Left ventricle myocardium superior (tissue), 1 donor: ENCODE results near the gene IFNK. TPM values are rescaled to one million over a fixed set of nuclear protein-coding genes. Genes with fewer than 3 reads are reported as not detected.

Experiments
- ATAC-seq: fragments of 200-7000 bp; cut with Tn5 transposase; one replicate; pipeline ENCODE4 v1.9.1; 2020; ENCODE audit warnings: mild to moderate bottlenecking, moderate library complexity
- DNase-seq: peaks from one replicate; pipeline ENCODE4 v3.0.0-alpha.2; 2020
- intact Hi-C: fragments of 100-400 bp; cut with micrococcal nuclease; formaldehyde crosslinking; loops from one replicate; pipeline ENCODE4 v1.11.0; 2022
- total RNA-seq: library from RNA; stranded (reverse); fragmentation: NEBNext Ultra II Directional; extraction: Animal tissue kit (Norgen Biotek cat#: 25700); gene quantifications from one replicate; pipeline ENCODE4 v1.2.1, GENCODE V29; 2021
- donor health status: DM: no; HTN: yes; CAD: no; lungs with severe emphysema.

The IFNK gene
- total RNA-seq, 1 donor from 2014 or later, result not detected

DNA sequence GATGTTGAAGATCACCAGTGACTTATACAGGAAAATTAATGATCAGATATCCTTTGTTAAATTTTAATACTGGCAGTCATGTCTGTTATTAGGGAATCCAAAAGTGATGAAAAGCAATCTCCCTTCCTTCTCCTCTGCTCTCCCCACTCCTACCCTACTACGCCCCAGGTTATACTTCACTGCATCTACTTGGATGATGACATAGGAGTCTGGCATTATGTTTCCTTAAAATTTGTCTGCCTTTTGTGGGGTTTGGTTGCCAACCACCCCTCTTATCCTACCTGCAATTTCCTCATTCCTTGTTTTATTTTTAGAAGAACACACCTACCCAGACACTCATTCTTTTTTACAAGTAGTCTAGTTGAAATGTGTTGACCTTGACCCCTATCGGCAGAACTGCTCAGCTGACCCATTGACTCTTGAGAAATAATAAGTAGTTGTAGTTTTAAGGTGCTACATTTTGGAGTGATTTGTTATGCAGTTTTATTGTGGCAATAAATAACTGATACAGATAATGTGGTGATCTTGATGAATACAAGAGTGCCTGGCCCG is 10.6 kb downstream of the IFNK start:
- intact Hi-C loops, result loop anchor here (5.0 kb wide), 2 partner anchors 137 to 202 kb away; no protein-coding TSS in a partner anchor
- DNase-seq, result no peak

DNA sequence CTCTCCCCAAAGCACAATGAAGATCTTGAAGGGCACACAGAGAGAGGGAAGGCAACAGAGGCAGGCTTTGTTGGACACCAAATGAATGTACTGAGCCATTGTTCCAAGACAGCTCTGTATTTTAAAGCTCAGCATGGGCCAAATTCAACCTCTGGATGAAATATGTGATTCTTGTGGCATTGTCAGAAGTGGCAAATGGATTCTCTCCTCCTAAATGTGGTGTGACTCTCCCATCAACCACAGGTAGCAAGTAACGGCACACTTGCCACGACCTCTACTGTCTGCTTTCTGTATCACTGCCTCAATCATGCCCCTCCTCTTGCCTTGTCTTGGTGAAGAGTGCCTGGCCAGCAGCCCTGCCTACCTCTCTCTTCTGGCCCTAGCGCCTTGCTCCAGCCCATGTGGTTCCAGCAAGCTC is 11.6 kb downstream of the IFNK start:
- no peak for DNase-seq
- intact Hi-C loops, result no loop called here
- ATAC-seq, result no peak

More for the DNA sequence above, 10.6 kb downstream of the IFNK start:
- no peak for ATAC-seq

DNA sequence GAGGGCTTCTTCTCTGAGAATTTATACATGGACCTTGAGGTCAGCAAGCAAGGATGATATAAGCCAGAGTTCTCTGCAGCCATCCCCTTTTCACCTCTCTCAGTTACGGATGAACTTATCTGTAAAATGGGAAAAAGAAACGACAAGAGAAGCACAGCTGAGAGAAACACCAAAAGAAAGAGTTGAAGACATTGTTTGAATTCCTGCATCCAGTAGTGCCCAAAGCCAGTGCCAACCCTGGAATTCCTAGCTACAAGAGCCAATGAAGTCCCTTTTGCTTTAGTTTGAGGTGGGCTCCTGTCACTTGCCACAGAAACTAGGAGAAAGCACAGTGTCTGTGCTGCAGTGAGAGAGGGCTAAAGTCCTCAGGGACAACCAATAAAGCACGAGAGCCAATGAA is 12.1 kb downstream of the IFNK start:
- intact Hi-C loops, result no loop called here
- ATAC-seq, result no peak
- DNase-seq, result no peak

DNA sequence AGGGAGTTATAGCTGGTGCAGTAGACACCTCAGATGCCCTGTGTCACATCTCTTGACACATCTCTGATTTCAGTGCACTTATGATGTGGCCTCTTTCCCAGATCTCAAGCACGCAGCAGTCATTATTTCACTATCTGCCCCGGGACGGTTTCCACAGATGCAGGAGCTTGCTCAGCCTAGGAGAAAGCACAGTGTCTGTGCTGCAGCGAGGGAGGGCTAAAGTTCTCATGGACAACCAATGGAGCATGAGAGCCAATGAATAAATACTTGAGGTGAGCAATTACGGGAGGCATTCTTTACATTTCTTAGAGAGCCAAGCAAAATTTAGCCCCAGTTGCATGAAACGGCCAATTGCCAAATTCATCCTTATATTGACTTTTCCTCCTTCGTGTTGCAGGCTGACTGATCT is 12.9 kb downstream of the IFNK start:
- intact Hi-C loops, result no loop called here
- DNase-seq, result no peak
- peak; percentile 13 for ATAC-seq

DNA sequence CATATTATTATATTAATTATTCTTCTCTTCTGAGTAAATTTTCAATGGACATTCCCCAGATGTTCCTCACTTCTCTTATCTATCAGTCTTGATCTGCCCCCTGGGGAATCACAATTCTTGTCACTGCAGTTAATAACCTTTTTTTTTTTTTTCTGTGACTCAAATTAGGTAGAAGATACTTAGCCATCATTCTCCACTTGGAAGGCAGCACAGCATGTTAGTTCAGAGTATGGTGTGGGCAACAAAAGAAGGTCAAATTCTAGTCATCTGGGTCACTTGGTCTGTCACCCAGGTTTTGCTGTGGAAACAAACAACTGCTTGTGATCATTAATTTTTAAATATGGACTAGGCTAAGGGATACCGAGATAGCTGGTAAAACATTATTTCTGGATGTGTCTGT is 13.7 kb downstream of the IFNK start:
- no peak for ATAC-seq
- DNase-seq, result no peak
- intact Hi-C loops, result no loop called here

DNA sequence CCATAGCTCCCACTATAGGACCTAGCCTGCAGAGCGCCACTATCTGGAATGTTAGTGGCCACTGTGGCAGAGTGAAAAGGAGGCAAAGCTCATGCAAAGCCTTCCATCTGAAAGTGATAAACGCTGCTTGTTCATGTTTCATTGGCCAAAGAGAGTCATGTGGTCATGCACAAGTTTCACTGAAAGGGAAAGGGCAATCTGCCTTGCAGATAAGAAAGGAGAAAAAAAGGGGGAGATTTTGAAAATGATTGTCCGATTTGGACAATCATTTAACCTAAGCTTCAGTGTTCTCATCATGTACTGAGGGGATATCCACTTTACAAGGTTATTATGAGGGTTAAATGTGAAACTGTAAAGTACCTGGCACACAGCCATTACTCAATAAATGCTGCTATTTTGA is 14.6 kb downstream of the IFNK start:
- intact Hi-C loops, result no loop called here
- no peak for DNase-seq
- ATAC-seq, result no peak

DNA sequence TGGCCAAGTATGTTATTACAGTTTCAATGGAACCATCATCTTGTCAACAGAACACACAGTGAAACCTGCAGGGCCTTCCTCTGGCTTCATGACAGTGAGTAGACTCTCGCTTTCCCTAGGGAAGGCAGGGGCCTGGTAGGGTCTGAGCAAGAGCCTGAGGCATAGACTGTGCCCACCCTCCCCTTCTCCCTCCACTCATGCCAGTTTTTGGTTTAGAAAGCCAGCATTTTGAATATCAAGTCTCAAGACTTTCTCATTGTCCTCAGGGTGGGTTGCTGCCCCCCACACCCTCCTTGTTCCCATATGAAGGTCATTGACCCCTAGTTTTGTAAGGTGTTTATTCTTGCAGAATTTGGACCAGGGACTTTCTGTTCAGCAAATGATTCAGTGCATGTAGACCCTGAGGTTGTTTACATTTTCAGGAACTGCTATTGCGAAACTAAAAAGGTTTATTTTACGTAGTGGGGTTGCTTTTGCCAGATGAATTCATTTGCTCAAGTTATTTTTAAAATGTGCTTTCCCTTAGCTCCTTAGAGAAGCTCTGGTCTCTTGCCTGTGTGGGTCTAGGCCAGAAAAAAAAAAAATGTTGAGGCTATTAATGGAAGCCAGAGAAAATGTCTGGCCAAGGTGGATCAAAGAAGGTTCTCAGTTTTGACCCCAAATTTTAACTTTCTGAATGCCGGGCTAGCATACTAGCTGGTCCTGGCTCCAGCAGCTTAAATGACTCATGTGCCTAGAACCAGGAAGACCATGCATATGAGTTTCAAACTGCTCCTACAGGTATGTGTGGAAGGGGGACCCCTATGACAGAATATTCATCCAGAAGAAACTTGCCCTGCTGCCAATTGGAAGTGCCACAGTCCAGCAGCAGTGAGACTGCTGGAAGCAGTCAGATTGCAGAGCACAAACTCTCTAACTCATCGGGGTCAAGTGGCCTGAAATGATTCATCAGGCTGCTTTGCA is 15.7 kb downstream of the IFNK start:
- DNase-seq (no peak), ATAC-seq (peak; percentile 90)
- intact Hi-C loops, result no loop called here

DNA sequence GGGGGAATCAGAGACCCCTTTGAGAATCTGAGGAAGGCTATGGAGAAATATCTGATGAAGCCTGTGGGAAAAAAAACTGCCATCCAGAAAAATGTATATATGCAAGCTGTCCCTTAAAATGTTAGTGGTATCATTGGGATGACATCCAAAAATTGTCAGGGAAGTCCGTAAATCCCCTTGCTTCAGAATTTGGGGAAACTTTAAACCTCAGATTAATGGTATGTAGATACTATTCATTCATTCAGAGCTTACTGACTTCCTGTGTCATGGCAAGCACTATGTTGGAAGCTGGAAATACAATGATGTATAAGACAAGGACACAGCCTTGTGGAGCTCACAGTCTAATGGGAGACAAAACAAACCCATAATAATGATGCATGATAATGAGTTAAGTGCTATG is 16.4 kb downstream of the IFNK start:
- intact Hi-C loops, result no loop called here
- ATAC-seq (no peak), DNase-seq (no peak)

DNA sequence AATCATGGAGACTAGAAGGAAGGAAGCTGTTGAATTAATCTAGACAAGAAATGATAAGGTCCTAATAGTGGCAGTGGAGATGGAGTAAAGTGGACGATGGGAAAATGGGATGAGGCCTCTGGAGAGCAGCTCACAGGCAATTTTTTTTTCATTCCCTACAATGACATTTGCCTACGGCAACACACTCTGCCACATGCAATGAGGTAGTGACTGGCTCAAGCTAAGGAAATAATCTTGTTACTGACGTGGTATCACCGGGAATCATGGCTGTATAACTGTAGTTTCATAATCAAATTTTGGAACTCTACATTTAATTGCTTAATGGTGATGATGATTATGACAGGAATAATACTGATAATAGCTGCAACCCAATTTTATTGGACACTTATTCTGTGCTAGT is 17.6 kb downstream of the IFNK start:
- ATAC-seq (no peak), DNase-seq (no peak)
- intact Hi-C loops, result no loop called here

DNA sequence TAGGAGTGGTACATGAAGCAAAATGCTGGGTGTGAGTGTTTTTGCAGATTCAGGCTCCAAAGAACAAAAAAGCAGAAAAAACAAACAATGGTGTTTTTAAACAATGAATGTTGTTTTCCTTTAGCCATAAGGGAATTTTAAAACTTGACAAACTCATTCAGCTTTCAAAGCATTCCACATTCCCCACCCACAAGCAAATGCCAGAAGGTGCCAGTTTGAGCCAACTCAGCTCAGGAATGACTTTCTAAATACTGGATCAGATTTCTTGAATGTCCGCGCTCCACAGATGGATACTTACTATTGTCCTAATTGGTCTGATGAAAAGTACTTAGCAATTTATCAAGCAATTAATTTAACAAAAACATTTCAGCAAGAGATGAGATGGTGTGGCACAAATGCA is 18.4 kb downstream of the IFNK start:
- DNase-seq (no peak), ATAC-seq (no peak)
- intact Hi-C loops, result no loop called here

DNA sequence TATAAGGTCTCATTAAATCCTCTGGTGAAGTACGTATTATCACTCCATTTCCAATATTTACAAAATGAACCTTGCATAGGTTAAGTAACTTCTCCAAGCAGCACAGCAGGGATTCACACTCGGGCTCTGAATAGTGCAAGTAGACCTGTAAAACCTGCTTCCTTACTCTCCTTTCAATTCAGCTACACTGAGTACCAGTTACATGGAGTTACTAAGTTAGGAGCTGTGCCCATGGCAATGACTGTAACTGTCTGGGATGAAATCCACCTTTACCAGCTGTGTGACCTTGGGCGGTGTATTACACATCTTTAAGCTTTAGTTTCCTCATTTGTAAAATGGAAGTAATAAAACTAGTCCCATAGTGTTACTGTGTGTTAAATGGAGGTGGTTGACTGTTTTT is 21.4 kb downstream of the IFNK start:
- no peak for DNase-seq
- intact Hi-C loops, result loop anchor here (5.0 kb wide), 1 partner anchor 213 kb away; no protein-coding TSS in a partner anchor
- no peak for ATAC-seq

DNA sequence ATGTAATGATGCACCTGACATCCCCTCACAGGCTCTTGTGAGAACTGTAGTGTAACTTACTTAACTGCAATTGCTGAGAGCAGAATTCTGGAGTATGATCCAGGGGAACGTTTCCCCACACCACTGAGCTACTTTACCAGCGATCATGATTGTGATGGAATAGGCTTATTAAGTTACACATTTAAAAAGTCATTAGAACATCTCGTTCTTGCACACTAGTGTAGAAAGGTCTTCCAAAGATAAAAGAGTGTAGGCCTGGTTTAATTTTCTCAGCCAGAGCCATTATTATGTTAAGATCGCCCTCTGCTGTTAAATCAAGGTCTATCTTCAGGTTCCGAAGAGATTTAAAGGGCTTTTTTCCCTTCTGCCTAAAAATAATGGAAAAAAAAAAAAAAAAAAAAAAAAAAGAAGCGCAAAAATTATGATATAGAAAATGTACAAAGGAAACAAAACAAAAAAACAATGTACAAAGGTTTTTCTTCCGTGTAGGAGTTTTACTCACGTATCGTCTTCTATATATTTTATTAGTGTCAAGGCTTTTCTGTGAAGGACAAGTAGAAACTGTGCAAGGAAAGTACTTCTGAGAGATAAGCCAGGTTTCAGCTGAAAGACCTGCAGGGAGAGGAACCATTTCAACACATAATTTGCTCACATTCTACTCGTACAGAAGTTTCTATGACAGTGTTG is 24.1 kb downstream of the IFNK start:
- no peak for DNase-seq
- peak; percentile 91 for ATAC-seq
- intact Hi-C loops, result loop anchor here (5.0 kb wide), 1 partner anchor 216 kb away; no protein-coding TSS in a partner anchor

DNA sequence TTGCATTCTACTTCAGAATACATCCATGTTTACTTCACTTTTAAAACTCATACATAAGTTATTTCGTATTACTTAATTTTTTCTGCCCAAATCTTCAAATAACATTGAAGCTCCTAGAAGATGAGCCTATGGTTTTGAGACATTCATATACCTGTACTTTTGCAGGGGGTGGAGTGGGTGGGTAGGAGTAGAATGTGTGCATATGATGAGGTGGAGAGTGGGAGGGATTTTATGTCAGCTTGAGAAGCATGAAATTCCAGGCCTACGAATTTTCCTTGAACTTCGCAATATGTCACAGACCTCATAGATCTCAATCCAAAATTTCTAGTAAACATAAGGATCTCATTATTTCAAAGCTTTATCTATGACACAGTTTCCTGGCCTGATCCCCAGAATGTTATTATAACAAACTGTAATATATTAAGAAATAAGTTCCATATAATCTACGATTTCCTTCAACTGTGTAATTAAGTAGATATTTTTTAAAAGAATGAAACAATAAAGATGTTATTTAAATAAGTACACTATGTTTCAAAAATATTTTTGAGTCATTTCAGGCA is 25.2 kb downstream of the IFNK start:
- intact Hi-C loops, result loop anchor here (5.0 kb wide), 1 partner anchor 217 kb away; no protein-coding TSS in a partner anchor
- DNase-seq (no peak), ATAC-seq (no peak)

DNA sequence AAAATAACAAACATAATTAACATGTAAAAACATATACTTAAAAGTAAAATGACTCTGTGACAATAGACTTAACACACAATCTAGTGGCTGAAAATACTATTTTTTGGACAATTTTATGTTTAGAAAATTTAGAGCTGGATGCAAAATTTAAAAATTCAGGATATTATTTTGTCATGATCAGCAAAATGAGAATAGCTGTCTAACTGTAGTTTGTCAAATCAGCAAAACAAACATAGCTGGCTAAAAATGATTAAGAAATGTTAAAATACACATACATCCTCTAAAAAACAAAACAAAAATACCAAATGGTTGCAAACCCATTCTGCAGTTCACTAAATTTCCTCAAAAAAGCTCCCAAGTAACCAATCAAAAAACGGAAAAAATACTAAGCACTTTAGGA is 30.6 kb downstream of the IFNK start:
- intact Hi-C loops, result no loop called here
- no peak for DNase-seq
- ATAC-seq, result no peak

DNA sequence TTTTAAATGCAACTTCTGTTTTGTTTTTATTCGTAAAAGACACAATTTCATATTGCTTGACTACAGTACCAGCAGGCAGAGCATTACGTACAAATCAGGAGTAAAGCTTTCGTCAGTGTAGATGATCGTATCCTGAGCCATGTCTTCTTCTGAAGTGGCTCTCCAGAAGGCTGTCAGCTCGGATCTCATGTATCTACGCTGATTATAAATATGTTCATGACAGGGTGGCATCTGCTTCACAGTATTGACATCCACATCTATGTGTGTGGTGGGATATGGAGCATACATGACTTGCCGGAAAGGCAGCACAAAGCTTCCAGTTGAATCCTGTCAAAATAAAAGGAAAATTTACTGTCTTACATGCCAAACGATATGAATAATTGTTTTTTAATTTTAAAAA is 32.4 kb downstream of the IFNK start:
- no peak for DNase-seq
- intact Hi-C loops, result no loop called here
- no peak for ATAC-seq

DNA sequence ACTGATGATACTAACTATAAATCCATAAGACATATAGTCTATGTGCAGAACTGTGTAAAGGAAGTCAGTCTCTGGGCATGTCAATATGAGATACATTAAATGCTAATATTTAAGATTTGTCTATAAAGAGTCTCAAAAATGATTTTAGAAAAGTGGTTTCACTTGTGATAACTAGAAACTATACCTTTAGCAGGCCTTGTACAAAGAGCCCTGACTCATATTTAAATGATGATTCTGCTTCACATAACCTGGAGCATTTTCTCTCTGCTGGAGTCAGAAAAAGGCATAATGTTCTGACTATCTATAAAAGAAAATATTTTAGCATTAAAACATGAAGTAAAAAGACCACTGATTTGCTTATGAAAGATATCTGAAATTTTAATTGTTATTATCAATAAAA is 34.2 kb downstream of the IFNK start:
- DNase-seq, result no peak
- intact Hi-C loops, result no loop called here

DNA sequence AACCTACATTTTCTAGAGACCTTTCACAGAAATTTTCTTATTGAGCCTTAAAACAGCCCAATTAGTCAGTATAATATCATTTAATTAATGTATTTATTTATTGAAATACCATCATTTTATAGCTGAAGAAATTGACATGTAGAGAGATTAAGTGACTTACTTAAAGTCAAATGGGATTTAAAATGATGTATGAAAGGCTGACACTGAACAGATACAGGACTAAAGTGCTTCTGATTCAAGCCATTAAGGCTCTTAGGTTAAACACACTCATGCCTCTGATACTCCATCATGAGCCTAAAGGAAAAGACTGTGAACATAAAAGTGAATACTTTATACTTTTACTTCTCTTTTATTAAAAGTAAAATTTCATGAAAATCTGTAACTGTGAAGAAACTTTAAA is 36.4 kb downstream of the IFNK start:
- DNase-seq, result no peak
- ATAC-seq, result no peak
- intact Hi-C loops, result no loop called here

More for the DNA sequence above, 34.2 kb downstream of the IFNK start:
- ATAC-seq, result no peak

DNA sequence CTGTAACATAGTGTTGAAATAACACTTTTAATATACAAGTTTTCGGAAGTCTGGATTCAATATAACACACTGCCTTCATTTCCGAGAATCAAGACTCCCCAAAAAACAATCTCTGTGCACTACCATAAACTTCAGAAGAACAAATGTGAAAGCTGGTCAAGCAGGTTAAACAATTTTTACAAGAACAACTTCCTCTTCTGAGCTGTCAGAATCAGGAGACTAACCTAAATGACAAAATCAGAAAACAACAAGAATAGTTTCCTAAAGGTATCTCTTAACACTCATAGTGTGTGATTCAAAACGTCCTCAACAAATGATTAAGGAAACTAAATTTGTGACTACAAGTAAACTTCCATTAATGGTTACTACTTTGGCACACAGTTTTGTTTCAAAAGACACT is 37.6 kb downstream of the IFNK start:
- DNase-seq (no peak), ATAC-seq (no peak)
- intact Hi-C loops, result no loop called here

DNA sequence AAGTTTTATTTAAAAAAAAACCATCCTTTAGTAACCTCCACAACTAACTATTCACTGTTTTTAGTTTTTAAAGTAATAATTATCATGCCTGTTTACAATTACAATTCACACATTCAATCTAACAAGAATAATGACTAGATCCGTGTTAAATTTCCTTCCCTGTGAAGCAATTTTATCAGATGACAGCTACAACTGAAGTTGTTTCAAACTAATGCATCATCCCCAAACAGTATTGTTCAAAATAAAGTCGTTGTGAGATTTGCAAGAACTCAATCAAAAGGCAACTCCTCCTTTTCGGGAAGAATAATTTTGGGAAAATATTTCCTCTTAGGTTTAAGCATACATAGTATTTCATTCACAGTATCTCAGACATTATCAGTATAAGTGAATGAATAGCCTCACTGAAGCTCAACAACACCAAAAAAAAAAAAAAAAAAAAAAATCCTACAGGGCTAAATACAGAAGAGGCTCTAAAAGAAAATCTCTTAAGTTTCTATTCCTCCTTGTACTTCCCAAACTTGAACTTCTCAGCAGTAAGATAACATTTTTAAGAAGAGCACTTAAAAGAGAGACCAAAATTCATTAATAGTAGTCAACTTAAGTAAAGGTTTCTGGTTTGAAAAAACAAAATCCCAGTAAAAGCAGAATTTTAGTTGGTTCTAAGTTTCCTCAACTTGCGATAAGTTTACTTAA is 39.8 kb downstream of the IFNK start:
- ATAC-seq, result peak; percentile 15
- intact Hi-C loops, result no loop called here
- no peak for DNase-seq
